ENCODE data around the gene MRPL28. TPM values are rescaled to one million over a fixed set of nuclear protein-coding genes. Genes with fewer than 3 reads are reported as not detected.

Gene MRPL28
- total and polyA plus RNA-seq, 5 experiments from 2014 or later, result 32.4 to 66.6 (median 57.4) TPM

DNA sequence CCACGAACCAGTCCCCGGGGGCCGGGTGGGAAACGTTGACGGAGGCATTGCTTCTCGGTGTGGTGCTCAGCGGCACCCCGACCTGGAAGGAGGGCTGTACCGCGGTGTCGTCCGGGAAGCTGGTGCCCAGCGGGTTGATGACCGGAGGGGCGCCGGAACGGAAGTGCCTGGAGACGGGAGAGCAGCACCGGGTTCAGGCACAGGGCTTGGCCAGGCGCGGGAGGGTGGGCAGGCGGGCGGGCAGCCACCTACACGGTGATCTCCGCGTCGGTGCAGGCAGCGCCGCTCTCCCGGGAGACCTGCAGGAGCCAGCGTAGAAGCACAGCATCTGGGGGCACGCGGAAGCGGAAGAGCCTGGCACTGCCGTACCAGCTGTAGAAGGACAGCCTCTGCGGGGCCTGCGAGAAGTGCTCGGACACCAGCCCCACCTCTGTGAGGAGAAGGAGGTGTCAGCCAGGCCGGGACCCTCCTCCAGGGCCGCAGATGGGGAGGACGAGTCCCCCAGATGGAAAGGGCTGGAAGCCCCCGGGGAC, 7.1 kb upstream of the MRPL28 start:
- H3K27ac Mint-ChIP-seq, result peak overlapping the region in 1 of 10 donors; percentile 94
- no peaks in the 10 kb centered on the region for H3K27me3 Mint-ChIP-seq
- no peaks in the 10 kb centered on the region for H3K9me3 Mint-ChIP-seq
- no peak overlapping the region for H3K4me3 Mint-ChIP-seq
- no peak for DNase-seq
- peaks cover 4 to 20% (median 10%) of the 10 kb centered on the region in 4 donors for H3K4me1 Mint-ChIP-seq
- POLR2A ChIA-PET, result no interaction called here
- ATAC-seq, result no peak
- H3K36me3 Mint-ChIP-seq, result peaks cover 0 to 25% (median 0%) of the 10 kb centered on the region in 3 donors

DNA sequence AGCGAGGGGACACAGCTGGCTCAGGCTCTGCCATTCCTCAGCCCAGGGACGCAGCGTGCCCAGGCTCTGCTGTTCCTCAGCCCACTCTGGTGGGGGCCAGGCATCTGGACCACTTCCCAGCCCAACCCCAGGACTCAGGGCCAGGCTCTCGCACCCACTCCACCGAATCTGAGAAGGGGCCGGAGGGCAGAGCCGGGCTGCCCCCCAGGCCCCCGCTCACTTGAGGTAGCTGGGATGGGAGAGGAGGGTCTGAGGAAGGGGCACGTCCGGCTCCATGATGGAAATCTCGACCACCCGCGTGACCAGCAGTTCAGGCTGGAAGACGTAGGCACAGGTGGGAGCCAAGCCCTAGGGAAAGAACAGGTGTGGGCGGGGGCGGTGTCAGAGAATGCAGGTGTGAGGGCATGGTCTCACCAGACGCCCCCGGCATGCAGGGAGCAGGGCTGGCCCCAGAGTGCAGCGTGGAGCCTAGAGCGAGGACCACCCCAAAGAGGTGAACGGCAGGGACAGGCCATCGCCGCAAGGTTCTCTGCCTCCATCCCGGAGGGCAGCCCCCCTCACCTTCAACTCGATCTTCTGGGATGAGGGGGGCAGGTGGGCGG, 6.6 kb upstream of the MRPL28 start:
- Mint-ChIP-seq H3K4me3 (no peak overlapping the region), H3K27me3 (no peaks in the 10 kb centered on the region), H3K9me3 (no peaks in the 10 kb centered on the region), H3K27ac (no peak overlapping the region), H3K36me3 (peaks cover 0 to 29% (median 0%) of the 10 kb centered on the region in 3 donors), H3K4me1 (peaks cover 4 to 19% (median 9%) of the 10 kb centered on the region in 4 donors)
- POLR2A ChIA-PET, result no interaction called here
- no peak for DNase-seq
- ATAC-seq, result no peak

DNA sequence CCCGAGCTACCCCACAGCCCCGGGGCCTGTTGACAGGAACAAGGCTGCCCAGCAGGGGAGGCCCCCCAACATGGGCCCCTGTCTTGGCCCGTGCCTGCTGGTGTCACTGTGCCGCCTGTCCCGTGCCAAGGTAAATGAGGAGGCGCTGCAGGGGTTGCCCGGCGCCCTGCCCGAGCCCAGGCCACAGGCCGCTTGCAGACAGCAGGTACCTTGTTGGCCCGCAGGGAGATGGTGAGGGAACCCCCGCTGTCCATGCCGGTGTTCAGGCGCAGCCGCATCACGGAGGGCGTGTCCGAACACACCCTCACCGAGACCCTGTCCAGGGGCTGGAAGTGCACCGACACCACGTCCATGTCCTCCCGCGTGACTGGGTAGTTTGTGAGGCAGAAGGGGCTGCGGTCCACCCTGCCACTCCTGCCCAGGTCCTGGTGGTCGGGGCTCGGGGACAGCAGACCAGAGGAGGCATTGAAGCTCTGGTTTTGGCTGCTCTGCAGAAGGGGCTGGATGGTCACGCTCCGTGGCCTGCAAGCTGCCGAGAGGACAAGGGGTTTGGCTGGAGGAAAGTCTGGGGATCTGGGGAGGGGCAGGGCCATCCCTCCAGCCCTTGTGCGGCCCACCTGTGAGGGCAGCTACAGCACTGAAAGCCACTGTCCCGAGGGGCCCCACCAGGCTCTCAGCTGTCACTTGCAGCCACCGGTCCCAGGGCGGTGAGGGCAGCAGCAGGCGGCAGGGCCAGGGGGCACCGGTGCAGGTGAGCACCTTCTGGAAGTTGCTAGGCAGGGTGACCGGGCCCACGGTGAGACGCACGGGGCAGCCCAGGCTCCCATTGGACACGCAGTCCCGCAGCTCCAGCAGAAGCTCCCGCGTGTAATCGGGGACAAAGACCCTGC, 5.8 kb upstream of the MRPL28 start:
- no peak for ATAC-seq
- Mint-ChIP-seq H3K27ac (no peak overlapping the region), H3K36me3 (peaks cover 0 to 31% (median 0%) of the 10 kb centered on the region in 3 donors), H3K4me3 (peak overlapping the region in 1 of 10 donors; percentile 39), H3K9me3 (no peaks in the 10 kb centered on the region), H3K27me3 (no peaks in the 10 kb centered on the region), H3K4me1 (peaks cover 4 to 22% (median 11%) of the 10 kb centered on the region in 4 donors)
- POLR2A ChIA-PET, result no interaction called here
- DNase-seq, result no peak

DNA sequence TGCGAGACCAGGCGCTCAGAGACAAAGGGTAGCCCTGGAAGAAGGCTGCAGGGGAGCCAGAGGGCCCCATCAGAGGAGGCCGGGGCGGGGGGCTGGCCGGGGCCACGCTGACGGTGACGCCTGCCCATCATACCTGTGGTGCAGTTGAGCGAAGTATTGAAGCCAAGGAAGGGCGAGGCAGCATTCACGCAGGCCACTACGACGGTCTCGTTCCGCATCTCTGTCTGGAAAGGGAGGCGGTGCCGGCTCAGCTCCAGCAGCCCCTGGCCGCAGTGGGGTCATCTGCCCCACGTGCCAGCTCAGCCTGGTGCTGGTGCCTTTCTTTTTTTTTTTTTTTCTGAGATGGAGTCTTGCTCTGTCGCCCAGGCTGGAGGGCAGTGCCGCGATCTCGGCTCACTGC, 4.9 kb upstream of the MRPL28 start:
- Mint-ChIP-seq H3K4me1 (peaks cover 6 to 24% (median 13%) of the 10 kb centered on the region in 4 donors), H3K4me3 (no peak overlapping the region), H3K36me3 (peaks cover 0 to 31% (median 0%) of the 10 kb centered on the region in 3 donors), H3K9me3 (no peaks in the 10 kb centered on the region), H3K27ac (no peak overlapping the region), H3K27me3 (no peaks in the 10 kb centered on the region)
- POLR2A ChIA-PET, result no interaction called here
- no peak for DNase-seq
- ATAC-seq, result no peak

DNA sequence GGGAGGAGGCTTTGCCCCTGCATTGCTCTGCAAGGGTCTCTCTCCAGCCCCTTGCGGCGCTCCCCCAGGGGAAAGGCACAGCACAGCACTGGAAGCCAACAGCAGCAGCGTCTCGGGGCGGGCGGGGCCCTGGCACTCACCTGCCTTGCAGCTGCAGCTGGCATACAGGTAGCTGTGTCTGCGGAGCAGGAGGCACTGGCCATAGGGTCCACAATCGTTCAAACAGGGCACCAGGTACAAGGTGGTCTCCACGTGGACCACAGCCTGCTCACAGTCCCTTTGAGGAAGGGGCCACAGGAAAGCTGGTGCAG, 4.2 kb upstream of the MRPL28 start:
- H3K4me3 Mint-ChIP-seq, result no peak overlapping the region
- peaks cover 3 to 23% (median 14%) of the 10 kb centered on the region in 4 donors for H3K4me1 Mint-ChIP-seq
- ATAC-seq, result no peak
- H3K27me3 Mint-ChIP-seq, result no peaks in the 10 kb centered on the region
- POLR2A ChIA-PET, result no interaction called here
- H3K9me3 Mint-ChIP-seq, result no peaks in the 10 kb centered on the region
- no peak overlapping the region for H3K27ac Mint-ChIP-seq
- peaks cover 0 to 29% (median 0%) of the 10 kb centered on the region in 3 donors for H3K36me3 Mint-ChIP-seq
- DNase-seq, result no peak

DNA sequence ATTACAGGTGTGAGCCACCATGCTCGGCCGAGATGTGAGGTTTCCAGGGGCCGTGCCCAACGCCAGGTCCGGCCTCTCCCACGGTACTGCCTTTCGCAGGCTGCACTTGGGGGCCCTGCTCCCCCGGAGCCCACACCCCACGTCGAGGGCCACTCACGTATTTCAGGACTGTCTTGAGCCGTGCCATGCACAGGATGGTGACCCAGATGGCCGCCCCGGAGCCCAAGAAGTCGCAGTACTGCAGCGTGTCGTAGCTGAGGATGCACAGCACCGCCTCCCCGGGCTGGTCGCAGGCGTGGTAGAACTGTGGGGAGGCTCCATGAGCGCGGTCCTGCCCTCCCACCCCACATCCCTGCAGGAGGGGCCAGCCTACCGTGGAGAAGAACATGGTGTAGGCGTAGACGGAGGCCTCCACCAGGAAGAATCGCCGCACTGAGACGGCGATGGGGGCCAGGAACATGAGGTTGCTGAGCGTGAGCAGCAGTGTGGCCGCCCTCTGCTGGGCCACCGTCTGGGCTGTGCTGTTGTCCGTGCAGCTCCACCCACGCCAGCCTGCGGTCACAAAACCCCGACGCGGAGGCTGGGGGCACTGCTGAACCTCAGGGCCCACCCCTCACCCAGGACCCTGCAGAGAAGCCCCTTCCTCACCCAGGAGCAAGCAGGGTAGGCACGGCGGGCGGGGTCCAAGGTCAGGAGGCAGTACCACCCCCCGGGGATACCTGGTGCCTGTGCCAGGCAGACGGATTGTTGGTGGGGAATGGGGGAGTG, 3.7 kb upstream of the MRPL28 start:
- POLR2A ChIA-PET, result no interaction called here
- no peaks in the 10 kb centered on the region for H3K27me3 Mint-ChIP-seq
- peaks cover 0 to 29% (median 0%) of the 10 kb centered on the region in 3 donors for H3K36me3 Mint-ChIP-seq
- ATAC-seq (no peak), DNase-seq (no peak)
- no peaks in the 10 kb centered on the region for H3K9me3 Mint-ChIP-seq
- peak overlapping the region in 1 of 10 donors; percentile 67 for H3K27ac Mint-ChIP-seq
- peaks cover 3 to 26% (median 16%) of the 10 kb centered on the region in 4 donors for H3K4me1 Mint-ChIP-seq
- H3K4me3 Mint-ChIP-seq, result no peak overlapping the region

DNA sequence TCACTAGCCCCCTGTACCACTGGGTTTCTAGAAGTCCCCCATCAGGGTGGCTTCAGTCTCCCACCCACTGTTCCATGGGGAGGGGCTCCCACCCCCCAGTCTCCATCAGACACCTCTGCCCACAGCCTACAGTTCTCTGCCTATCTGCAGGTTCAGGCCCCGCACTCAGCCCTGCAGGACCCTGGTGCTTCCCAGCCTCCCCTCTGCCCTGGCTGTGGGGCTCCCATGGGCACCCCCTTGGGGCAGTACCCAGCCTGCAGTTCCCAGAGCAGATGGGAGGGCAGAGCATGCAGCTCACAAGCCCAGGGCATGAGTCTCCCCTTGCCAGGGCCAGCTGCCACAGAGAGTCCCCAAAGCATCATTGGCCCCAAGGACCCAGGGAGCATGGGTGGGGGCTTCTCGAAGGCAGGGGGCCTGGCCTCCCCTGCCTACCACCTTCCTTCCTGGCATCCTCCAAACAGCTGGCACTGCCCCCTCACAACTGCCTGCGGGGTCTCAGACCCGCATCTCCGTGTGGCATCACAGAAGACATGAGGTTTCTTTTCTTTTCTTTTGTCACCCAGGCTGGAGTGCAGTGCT, 2.8 kb upstream of the MRPL28 start:
- Mint-ChIP-seq H3K36me3 (peaks cover 0 to 29% (median 0%) of the 10 kb centered on the region in 3 donors), H3K27me3 (no peaks in the 10 kb centered on the region), H3K4me3 (peak overlapping the region in 2 of 10 donors; percentile 26 to 67), H3K27ac (peak overlapping the region in 3 of 10 donors; percentile 63 to 79 (median 65)), H3K9me3 (no peaks in the 10 kb centered on the region), H3K4me1 (peaks cover 3 to 23% (median 15%) of the 10 kb centered on the region in 4 donors)
- POLR2A ChIA-PET, result no interaction called here
- DNase-seq (no peak), ATAC-seq (no peak)

DNA sequence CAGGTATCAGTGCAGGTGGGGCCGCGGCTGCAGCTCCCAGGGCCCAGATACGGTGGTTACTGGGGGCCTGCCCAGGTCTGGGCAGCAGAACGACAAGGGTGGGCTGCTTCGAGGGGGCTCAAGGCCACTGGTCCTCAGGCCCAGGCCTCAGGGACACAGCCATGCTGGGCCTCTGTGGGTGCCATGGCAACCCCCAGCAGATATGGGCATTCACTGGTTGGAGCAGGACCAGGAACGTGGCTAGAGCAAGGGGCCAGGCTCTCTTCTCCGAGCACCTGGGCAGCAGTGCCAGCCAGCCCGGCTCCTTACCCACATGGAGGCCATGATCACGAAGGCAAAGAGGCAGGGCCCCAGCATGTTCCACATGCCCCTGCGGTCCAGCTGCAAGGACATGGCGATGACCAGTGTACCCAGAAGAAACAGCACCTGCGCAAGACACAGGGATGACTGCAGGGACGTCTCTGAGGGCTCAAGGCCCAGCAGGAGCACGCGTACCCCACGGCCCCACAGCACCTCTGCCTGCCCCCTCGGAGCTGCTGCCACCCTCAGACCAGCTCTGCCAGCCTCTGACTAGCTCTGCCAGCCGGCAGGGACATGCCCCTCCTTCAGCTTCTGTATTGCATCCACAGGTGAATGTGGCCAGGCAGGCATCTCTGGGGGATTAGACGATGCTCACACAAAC, 2.1 kb upstream of the MRPL28 start:
- ATAC-seq, result no peak
- Mint-ChIP-seq H3K4me1 (peaks cover 3 to 23% (median 15%) of the 10 kb centered on the region in 4 donors), H3K36me3 (peaks cover 0 to 29% (median 0%) of the 10 kb centered on the region in 3 donors), H3K4me3 (no peak overlapping the region), H3K27ac (peak overlapping the region in 3 of 10 donors; percentile 25 to 68 (median 65)), H3K27me3 (no peaks in the 10 kb centered on the region), H3K9me3 (no peaks in the 10 kb centered on the region)
- POLR2A ChIA-PET, result interaction anchor here (0.9 to 2.7 kb wide), 3 partner anchors 8 to 29 kb away, joined by 4 to 61 read pairs (median 19); partner anchors contain the start of genes DECR2 and PGAP6
- no peak for DNase-seq

DNA sequence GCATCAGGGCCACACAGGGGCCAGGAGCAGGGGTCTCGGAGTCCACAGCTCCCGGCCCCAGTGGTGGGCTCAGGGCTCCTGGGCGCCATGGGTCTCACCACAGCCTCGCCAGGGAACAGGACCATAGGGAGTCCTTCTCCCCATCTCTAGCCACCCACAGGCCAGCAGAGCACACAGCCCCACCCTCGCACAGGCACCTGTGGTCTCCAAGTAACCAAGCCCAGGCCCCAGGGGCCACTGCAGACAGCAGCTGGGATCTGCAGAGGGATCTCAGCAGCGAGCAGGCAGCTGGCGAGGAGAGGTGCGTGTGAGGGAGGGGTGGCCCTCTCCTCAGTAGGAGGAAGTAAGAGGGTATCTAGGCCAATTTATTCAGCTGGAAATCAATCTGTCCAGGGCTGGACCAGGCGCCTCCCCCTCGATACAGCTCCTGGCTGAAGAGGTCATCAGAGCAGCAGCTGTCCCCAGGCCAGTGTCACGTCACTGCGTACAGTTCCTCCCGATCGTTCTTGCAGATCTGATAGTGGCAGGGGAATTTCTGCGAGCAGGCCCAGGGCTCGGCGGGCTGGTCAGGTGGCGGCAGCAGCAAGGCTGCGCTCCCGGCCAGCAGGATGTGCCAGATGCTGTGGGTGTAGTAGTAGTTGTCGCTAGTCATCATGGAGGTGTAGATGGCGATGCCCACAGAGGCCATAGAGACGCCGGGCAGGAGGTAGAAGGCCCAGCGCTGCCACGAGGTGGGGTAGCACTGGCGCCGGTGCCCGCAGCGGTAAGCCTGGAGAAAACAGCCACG, 1.4 kb upstream of the MRPL28 start:
- Mint-ChIP-seq H3K4me3 (peak overlapping the region in 5 of 10 donors; percentile 29 to 61 (median 57)), H3K36me3 (peaks cover 0 to 36% (median 2%) of the 10 kb centered on the region in 3 donors), H3K4me1 (peaks cover 3 to 24% (median 15%) of the 10 kb centered on the region in 4 donors), H3K27me3 (no peaks in the 10 kb centered on the region), H3K9me3 (no peaks in the 10 kb centered on the region), H3K27ac (peak overlapping the region in 7 of 10 donors; percentile 25 to 92 (median 69))
- no peak for ATAC-seq
- POLR2A ChIA-PET, result interaction anchor here (0.9 to 2.7 kb wide), 6 partner anchors 9 to 143 kb away, joined by 3 to 61 read pairs (median 5); partner anchors contain the start of genes DECR2 and PGAP6
- no peak for DNase-seq

DNA sequence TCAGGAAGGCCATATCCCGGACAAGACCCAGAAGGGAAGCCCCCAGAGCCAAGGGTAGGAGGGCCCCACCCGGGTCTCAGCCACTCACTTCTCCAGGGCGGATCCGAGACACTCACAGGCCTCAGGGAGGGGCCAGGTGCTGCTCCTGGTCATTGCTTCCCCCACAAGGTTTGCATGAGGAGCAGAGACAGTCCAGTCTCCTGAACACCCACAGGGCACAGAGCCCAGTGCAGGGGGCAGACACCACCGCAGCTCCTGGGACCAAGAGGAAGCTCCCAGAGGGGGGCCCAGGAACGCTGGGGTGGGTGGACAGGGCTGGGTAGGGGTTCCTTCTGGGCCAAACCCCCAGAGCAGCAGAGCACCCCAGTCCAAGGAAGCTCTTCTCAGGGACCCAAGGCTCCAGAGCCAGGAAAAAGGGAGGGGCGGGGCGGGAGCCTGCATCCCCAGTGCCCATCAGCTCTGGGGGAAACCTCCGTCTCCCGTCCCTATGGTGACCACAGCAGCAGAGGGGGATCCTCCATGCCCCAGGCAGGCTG, 709 bp upstream of the MRPL28 start:
- no peaks in the 10 kb centered on the region for H3K27me3 Mint-ChIP-seq
- H3K4me3 Mint-ChIP-seq, result peak overlapping the region; percentile 82 to 97 (median 90)
- peak overlapping the region; percentile 34 to 96 (median 88) for H3K27ac Mint-ChIP-seq
- peak in 1 of 10 donors; percentile 61 for DNase-seq
- POLR2A ChIA-PET, result interaction anchor here (0.7 to 2.7 kb wide), 16 partner anchors 9 to 292 kb away, joined by 3 to 61 read pairs (median 4); partner anchors contain the start of genes AXIN1, DECR2, PGAP6 and RAB11FIP3
- peaks cover 5 to 24% (median 15%) of the 10 kb centered on the region in 4 donors for H3K4me1 Mint-ChIP-seq
- ATAC-seq, result peak in 1 of 2 donors; percentile 14
- peaks cover 0 to 34% (median 2%) of the 10 kb centered on the region in 3 donors for H3K36me3 Mint-ChIP-seq
- no peaks in the 10 kb centered on the region for H3K9me3 Mint-ChIP-seq
